ENCODE data around the gene MRC2.

Gene MRC2

GRCh38 chr17:62732125-62732524 lies 104.7 kb downstream of the MRC2 start:
- Histone ChIP-seq H3K9me2 (replicated peaks; ENCODE audit: insufficient read depth, low read length) (no peaks in the 10 kb centered on the region), H3K27me3 (ENCODE audit: low read length) (no peaks in the 10 kb centered on the region), H3F3A (ENCODE audit: insufficient read depth) (no peaks in the 10 kb centered on the region), H3K4me2 (ENCODE audit: low read depth, low read length, poor library complexity, severe bottlenecking) (no peak overlapping the region), H3K9ac (ENCODE audit: low read length) (no peak overlapping the region), H2AFZ (ENCODE audit: low read depth, low read length, severe bottlenecking) (no peak overlapping the region), H3K79me2 (ENCODE audit: insufficient read depth, low read length) (no peaks in the 10 kb centered on the region), H3K36me3 (ENCODE audit: low read length) (no peaks in the 10 kb centered on the region), H3K9me3 (ENCODE audit: insufficient read depth, low read length) (no peaks in the 10 kb centered on the region), H3K27ac (ENCODE audit: low read depth, low read length) (no peak overlapping the region), H4K20me1 (ENCODE audit: low read depth, low read length) (no peaks in the 10 kb centered on the region), H3K4me3 (ENCODE audit: insufficient read depth, low read length, poor library complexity, severe bottlenecking) (no peak overlapping the region)
- TF ChIP-seq, protein P1, sequence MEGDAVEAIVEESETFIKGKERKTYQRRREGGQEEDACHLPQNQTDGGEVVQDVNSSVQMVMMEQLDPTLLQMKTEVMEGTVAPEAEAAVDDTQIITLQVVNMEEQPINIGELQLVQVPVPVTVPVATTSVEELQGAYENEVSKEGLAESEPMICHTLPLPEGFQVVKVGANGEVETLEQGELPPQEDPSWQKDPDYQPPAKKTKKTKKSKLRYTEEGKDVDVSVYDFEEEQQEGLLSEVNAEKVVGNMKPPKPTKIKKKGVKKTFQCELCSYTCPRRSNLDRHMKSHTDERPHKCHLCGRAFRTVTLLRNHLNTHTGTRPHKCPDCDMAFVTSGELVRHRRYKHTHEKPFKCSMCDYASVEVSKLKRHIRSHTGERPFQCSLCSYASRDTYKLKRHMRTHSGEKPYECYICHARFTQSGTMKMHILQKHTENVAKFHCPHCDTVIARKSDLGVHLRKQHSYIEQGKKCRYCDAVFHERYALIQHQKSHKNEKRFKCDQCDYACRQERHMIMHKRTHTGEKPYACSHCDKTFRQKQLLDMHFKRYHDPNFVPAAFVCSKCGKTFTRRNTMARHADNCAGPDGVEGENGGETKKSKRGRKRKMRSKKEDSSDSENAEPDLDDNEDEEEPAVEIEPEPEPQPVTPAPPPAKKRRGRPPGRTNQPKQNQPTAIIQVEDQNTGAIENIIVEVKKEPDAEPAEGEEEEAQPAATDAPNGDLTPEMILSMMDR (IDR thresholded peaks at IDR 0.05; ENCODE audit: insufficient read depth, low read length, poor library complexity, severe bottlenecking), result no peak
- TF ChIP-seq EZH2phosphoT487 (conservative IDR thresholded peaks at IDR 0.05; ENCODE audit: low read length), result no peak

DNA sequence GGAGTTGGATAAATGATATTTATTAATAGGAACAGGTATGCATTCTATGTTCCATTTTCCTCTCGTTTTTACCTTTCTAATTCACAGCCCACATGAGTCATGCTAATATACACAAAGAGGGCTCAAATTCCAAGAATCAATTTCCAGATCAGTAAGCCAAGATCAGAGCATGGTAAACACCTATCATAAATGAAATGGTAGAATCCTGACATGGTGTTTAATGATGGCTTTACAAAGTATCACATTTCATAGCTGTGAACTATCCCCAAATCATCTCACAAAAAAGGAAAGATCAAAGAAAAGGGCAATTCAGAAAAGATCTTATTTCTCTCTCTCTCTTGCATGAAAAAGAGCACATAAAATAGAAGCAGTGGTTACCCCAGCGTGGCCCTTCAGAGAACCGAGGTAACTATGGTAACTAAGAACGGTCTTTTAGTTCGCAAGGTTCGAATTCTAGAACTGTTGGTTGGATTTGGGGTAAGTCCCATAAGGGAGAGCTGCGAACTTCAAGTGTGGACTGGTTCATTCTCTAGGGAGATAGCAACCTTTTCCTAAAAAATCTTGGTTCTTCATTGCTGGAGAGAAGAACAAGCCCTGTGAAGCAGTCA lies 107.7 kb downstream of the MRC2 start:
- no peak overlapping the region for H3K4me3 ChIP-seq (ENCODE audit: insufficient read depth, low read length, poor library complexity, severe bottlenecking)
- no peak overlapping the region for H2AFZ ChIP-seq (ENCODE audit: low read depth, low read length, severe bottlenecking)
- TF ChIP-seq, protein P1 (IDR thresholded peaks at IDR 0.05; ENCODE audit: insufficient read depth, low read length, poor library complexity, severe bottlenecking), result no peak
- no peak for TF ChIP-seq EZH2phosphoT487 (conservative IDR thresholded peaks at IDR 0.05; ENCODE audit: low read length)
- no peaks in the 10 kb centered on the region for H3K36me3 ChIP-seq (ENCODE audit: low read length)
- H3K9me2 ChIP-seq (replicated peaks; ENCODE audit: insufficient read depth, low read length), result no peaks in the 10 kb centered on the region
- no peaks in the 10 kb centered on the region for H3K9me3 ChIP-seq (ENCODE audit: insufficient read depth, low read length)
- no peak overlapping the region for H3K9ac ChIP-seq (ENCODE audit: low read length)
- no peaks in the 10 kb centered on the region for H3K27me3 ChIP-seq (ENCODE audit: low read length)
- H3K4me2 ChIP-seq (ENCODE audit: low read depth, low read length, poor library complexity, severe bottlenecking), result no peak overlapping the region
- H4K20me1 ChIP-seq (ENCODE audit: low read depth, low read length), result no peaks in the 10 kb centered on the region
- no peaks in the 10 kb centered on the region for H3K79me2 ChIP-seq (ENCODE audit: insufficient read depth, low read length)
- no peak overlapping the region for H3K27ac ChIP-seq (ENCODE audit: low read depth, low read length)
- H3F3A ChIP-seq (ENCODE audit: insufficient read depth), result no peaks in the 10 kb centered on the region

- Histone ChIP-seq H3F3A (ENCODE audit: insufficient read depth) (no peaks in the 10 kb centered on the region), H3K79me2 (ENCODE audit: insufficient read depth, low read length) (no peaks in the 10 kb centered on the region), H4K20me1 (ENCODE audit: low read depth, low read length) (no peaks in the 10 kb centered on the region), H3K36me3 (ENCODE audit: low read length) (no peaks in the 10 kb centered on the region), H3K4me2 (ENCODE audit: low read depth, low read length, poor library complexity, severe bottlenecking) (no peak overlapping the region), H3K27ac (ENCODE audit: low read depth, low read length) (no peak overlapping the region), H3K4me3 (ENCODE audit: insufficient read depth, low read length, poor library complexity, severe bottlenecking) (no peak overlapping the region), H3K9me2 (replicated peaks; ENCODE audit: insufficient read depth, low read length) (no peaks in the 10 kb centered on the region), H3K9me3 (ENCODE audit: insufficient read depth, low read length) (no peaks in the 10 kb centered on the region), H2AFZ (ENCODE audit: low read depth, low read length, severe bottlenecking) (no peak overlapping the region), H3K9ac (ENCODE audit: low read length) (no peak overlapping the region), H3K27me3 (ENCODE audit: low read length) (no peaks in the 10 kb centered on the region)
- TF ChIP-seq, protein P1 (IDR thresholded peaks at IDR 0.05; ENCODE audit: insufficient read depth, low read length, poor library complexity, severe bottlenecking), result no peak
- TF ChIP-seq EZH2phosphoT487 (conservative IDR thresholded peaks at IDR 0.05; ENCODE audit: low read length), result no peak
Observed at GRCh38 chr17:62737513-62737912, 110.0 kb downstream of the MRC2 start.
